GM10266 (cell line): ENCODE data around the gene DDIT3.

Experiments used
- DNase-seq: peaks from one replicate; pipeline ENCODE4 v3.0.0; 2012; ENCODE audit errors: extremely low spot score
- CTCF ChIP-seq: IDR thresholded peaks from 2 replicates; pipeline ENCODE4 v1.5.1; 2012; ENCODE audit warnings: mild to moderate bottlenecking, low read depth; ENCODE audit not compliant: control insufficient read depth, insufficient read depth; ENCODE audit errors: missing control alignments

Gene DDIT3

GRCh38 chr12:57558864-57559263 is 38.5 kb upstream of the DDIT3 start:
- no peak for TF ChIP-seq CTCF
- no peak for DNase-seq

- TF ChIP-seq CTCF = no peak
- no peak for DNase-seq
These were observed 34.6 kb upstream of the DDIT3 start for GRCh38 chr12:57554897-57555296.

- DNase-seq = no peak
- TF ChIP-seq CTCF = no peak
These were observed 34.1 kb upstream of the DDIT3 start for GRCh38 chr12:57554453-57554852.

GRCh38 chr12:57553343-57554202 is 33.3 kb upstream of the DDIT3 start:
- DNase-seq = no peak
- no peak for TF ChIP-seq CTCF

GRCh38 chr12:57552835-57553313 is 32.6 kb upstream of the DDIT3 start:
- no peak for TF ChIP-seq CTCF
- no peak for DNase-seq

- TF ChIP-seq CTCF = no peak
- DNase-seq = no peak
These were observed 32.0 kb upstream of the DDIT3 start for GRCh38 chr12:57552306-57552651.

GRCh38 chr12:57551637-57552305 is 31.5 kb upstream of the DDIT3 start:
- TF ChIP-seq CTCF = no peak
- DNase-seq = no peak
